Esophagus (tissue), 2 donors: Measurements from ENCODE around the gene FKBP3. TPM values are rescaled to one million over a fixed set of nuclear protein-coding genes. Genes with fewer than 3 reads are reported as not detected.

Experiments used
- H3K27ac ChIP-seq, 2 donors: one replicate each; pipeline ENCODE4 v1.5.1; 2013; ENCODE audit warnings: low read depth in 2 of 2, mild to moderate bottlenecking in 2 of 2, inconsistent platforms in 1 of 2, low read length in 1 of 2, moderate library complexity in 1 of 2
- H3K27me3 ChIP-seq, 2 donors: one replicate each; pipeline ENCODE4 v1.6.1; 2013; ENCODE audit warnings: low read length in 2 of 2, control low read depth in 1 of 2, mild to moderate bottlenecking in 1 of 2; ENCODE audit not compliant: insufficient read depth in 2 of 2, control insufficient read depth in 1 of 2
- H3K36me3 ChIP-seq, 2 donors: one replicate each; pipeline ENCODE4 v1.6.1; 2013; ENCODE audit warnings: low read length in 1 of 2; ENCODE audit not compliant: control insufficient read depth in 2 of 2, insufficient read depth in 2 of 2
- H3K4me1 ChIP-seq, 2 donors: one replicate each; pipeline ENCODE4 v1.6.1; 2013; ENCODE audit warnings: low read length in 1 of 2; ENCODE audit not compliant: control insufficient read depth in 2 of 2, insufficient read depth in 2 of 2
- H3K4me3 ChIP-seq, 2 donors: one replicate each; pipeline ENCODE4 v1.5.1; 2013; ENCODE audit warnings: low read length in 2 of 2, mild to moderate bottlenecking in 2 of 2, low read depth in 1 of 2, moderate library complexity in 1 of 2
- H3K9me3 ChIP-seq, 2 donors: one replicate each; pipeline ENCODE4 v1.6.1; 2013; ENCODE audit warnings: mild to moderate bottlenecking in 2 of 2, low read depth in 1 of 2, low read length in 1 of 2, moderate library complexity in 1 of 2; ENCODE audit not compliant: control insufficient read depth in 2 of 2, insufficient read depth in 1 of 2
- WGBS, 2 donors: extraction: QIAGEN DNeasy Blood & Tissue Kit; methylation state at CpG; one replicate each; pipeline ENCODE4 v1.1.7; 2013; 5-methylcytosine and 5-hydroxymethylcytosine counted together
- polyA plus RNA-seq, 2 donors: library from polyadenylated mRNA; stranded (reverse); fragments of 200-250 nt; gene quantifications; one replicate each; pipeline ENCODE4 v1.2.3, GENCODE V29; 2013
- donor health status: healthy with polysubstance abuse.
- donor health status: Bipolar disorder and iron deficiency.

FKBP3 gene
- polyA plus RNA-seq, result 10 to 100 TPM; 68.2 to 87.1 TPM

DNA sequence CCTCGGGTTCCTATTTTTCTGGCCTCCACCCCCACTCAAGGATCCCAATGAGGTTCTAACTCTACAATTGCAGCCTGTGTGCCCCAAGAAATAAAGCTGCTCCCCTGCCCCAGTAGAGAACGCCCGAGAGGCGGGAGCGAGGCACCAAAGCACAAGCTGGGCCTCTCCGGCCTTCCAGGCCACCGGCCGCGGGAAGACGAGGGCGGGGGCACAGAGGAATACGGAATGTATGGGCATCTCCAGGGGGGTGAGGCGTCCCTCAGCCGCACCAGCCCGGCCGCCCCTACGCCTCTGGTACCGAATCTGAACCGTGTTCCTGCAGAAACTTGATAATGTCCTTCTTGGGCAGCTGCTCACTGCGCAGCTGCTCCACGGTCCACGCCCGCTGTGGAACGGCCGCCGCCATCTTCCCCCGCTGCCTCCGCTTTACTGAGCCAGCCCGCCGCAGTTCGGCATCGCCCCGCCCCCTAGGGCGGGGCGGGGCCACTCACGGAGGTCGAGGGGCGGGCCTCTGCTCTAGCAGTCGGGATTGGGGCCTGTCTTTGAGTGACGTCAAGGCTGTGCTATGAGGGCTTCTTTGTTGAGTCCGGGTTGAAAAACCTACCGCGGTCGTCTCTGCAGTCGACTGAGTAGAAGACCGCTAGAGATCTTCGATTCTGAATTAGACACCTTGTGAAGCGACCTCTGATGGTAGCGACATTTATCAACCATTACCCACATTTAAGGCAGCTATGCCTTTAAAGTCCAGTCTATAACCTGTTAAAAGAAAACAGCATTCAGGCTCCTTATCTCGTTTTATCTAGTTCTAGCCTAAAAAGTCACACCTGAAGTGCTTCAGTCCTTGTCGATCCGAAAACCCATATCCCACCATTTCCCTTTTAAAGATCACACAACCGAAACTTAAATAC lies at the start of gene FKBP3:
TSS of gene FKBP3 (minus strand) at position 431 of the 908 bp plus-strand sequence. CDS start at position 406, 25 bp downstream.
- Histone ChIP-seq H3K36me3 (no peaks in the 10 kb centered on the region), H3K4me1 (no peaks in the 10 kb centered on the region), H3K9me3 (no peaks in the 10 kb centered on the region), H3K27ac (peak within 1 kb of the TSS; percentile 86 to 91), H3K4me3 (peak within 1 kb of the TSS; percentile 69 to 73), H3K27me3 (no peaks in the 10 kb centered on the region)
- WGBS, 2 donors, result 0% methylated on average over 53 of the region's 53 CpGs

GRCh38 chr14:45181806-45182205 lies 47.5 kb upstream of the FKBP3 start:
- no peak overlapping the region for H3K27ac ChIP-seq
- no peaks in the 10 kb centered on the region for H3K27me3 ChIP-seq
- H3K9me3 ChIP-seq, result no peaks in the 10 kb centered on the region
- no peaks in the 10 kb centered on the region for H3K36me3 ChIP-seq
- H3K4me1 ChIP-seq, result no peaks in the 10 kb centered on the region
- WGBS, 2 donors, result 66 to 91% methylated on average over 3 of the region's 3 CpGs
- H3K4me3 ChIP-seq, result no peak overlapping the region

- Histone ChIP-seq H3K36me3 (no peaks in the 10 kb centered on the region), H3K4me1 (no peaks in the 10 kb centered on the region), H3K4me3 (no peak overlapping the region), H3K27me3 (no peaks in the 10 kb centered on the region), H3K27ac (no peak overlapping the region), H3K9me3 (no peaks in the 10 kb centered on the region)
- WGBS, 2 donors, result 90 to 95% methylated on average over 5 of the region's 5 CpGs
Measured at GRCh38 chr14:45181329-45181728, 47.0 kb upstream of the FKBP3 start.

DNA sequence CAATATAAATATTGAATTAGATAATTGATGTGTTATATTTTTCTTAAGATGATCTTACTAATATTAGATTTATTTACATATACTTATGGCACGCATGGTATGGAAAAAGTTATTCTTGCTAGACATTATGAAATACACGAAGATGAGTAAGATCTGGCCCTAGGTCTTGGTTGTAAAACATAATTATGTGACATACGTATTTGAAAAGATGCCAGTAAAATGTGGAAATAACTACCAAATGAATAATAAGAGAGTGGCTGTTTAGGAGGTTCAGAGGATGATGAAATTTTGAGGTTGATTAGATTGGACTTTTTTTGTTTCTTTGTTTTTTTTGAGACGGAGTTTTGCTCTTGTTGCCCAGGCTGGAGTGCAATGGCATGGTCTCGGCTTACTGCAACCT lies 42.8 kb upstream of the FKBP3 start:
- no peaks in the 10 kb centered on the region for H3K27me3 ChIP-seq
- 79 to 81% methylated on average over 5 of the region's 5 CpGs for WGBS, 2 donors
- H3K27ac ChIP-seq, result no peak overlapping the region
- H3K4me3 ChIP-seq, result no peak overlapping the region
- no peaks in the 10 kb centered on the region for H3K36me3 ChIP-seq
- H3K4me1 ChIP-seq, result no peaks in the 10 kb centered on the region
- no peaks in the 10 kb centered on the region for H3K9me3 ChIP-seq

GRCh38 chr14:45169906-45170305 lies 35.6 kb upstream of the FKBP3 start:
- Histone ChIP-seq H3K4me3 (no peak overlapping the region), H3K27me3 (no peaks in the 10 kb centered on the region), H3K9me3 (no peaks in the 10 kb centered on the region), H3K27ac (no peak overlapping the region), H3K36me3 (no peaks in the 10 kb centered on the region), H3K4me1 (no peaks in the 10 kb centered on the region)

DNA sequence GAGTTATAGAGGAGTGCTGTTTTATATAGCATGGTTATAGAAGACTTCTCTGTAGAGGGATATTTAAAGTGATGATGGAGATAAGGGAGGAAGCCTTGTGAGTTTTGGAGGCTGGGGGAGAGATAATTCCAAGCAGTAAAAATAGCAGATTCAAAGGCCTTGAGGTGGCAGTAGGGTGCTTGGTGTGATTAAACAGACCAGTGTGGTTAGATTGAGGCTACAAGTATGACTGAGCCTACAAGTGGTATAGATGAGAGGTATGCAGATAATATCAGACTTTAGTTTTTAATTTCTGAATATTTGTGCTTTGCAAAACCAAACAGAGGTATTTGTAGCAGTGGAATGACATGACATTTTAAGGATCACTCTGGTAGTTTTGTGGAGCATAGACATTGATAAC lies 21.8 kb upstream of the FKBP3 start:
- Histone ChIP-seq H3K27ac (no peak overlapping the region), H3K4me3 (no peak overlapping the region), H3K9me3 (no peaks in the 10 kb centered on the region), H3K4me1 (no peaks in the 10 kb centered on the region), H3K27me3 (no peaks in the 10 kb centered on the region), H3K36me3 (no peaks in the 10 kb centered on the region)

DNA sequence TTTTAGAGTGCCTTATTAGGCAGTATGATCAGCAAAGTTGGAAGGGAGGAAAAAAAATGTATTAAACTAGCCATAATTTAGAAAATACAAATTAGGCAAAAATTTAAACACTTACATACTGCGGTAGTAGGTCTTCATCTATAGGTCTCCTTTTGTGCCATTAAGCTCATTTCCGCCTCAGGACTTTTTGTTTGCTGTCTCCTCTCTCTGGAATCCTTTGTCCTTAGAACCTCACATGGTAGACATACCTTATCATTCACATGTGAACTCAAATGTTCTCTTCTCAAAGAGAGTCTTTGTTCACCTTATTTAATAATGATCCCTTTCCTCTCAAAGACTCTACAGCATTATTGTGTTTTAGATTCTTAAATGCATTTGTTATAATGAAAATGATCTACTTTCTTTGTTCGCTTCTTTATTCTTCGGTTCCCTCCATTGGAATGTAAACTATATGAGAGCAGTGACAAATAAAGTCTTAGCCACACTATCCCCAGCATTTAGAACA lies 16.2 kb upstream of the FKBP3 start:
- WGBS, 2 donors, result 89 to 92% methylated on average over 4 of the region's 4 CpGs
- Histone ChIP-seq H3K4me3 (no peak overlapping the region), H3K27ac (no peak overlapping the region), H3K36me3 (no peaks in the 10 kb centered on the region), H3K4me1 (no peaks in the 10 kb centered on the region), H3K27me3 (no peaks in the 10 kb centered on the region), H3K9me3 (no peaks in the 10 kb centered on the region)

DNA sequence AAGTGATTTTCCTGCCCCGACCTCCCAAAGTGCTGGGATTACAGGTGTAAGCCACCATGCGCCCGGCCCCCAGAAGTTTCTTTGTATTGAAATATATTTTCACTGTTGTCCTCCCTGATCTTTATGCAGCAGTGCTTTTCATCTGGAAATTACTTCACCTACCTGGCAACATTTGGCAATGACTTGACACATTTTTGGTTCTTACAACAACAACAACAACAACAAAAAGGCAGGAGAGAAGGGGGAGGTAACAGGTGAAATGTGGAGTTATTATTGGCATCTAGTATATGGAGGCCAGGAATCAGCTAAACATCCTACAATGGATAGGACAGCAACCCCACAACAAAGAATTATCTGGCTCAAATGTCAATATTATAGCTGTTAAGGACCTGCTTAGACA lies 15.3 kb upstream of the FKBP3 start:
- H3K36me3 ChIP-seq, result no peaks in the 10 kb centered on the region
- 91 to 96% methylated on average over 3 of the region's 3 CpGs for WGBS, 2 donors
- H3K27me3 ChIP-seq, result no peaks in the 10 kb centered on the region
- no peaks in the 10 kb centered on the region for H3K9me3 ChIP-seq
- H3K27ac ChIP-seq, result no peak overlapping the region
- H3K4me1 ChIP-seq, result no peaks in the 10 kb centered on the region
- no peak overlapping the region for H3K4me3 ChIP-seq

DNA sequence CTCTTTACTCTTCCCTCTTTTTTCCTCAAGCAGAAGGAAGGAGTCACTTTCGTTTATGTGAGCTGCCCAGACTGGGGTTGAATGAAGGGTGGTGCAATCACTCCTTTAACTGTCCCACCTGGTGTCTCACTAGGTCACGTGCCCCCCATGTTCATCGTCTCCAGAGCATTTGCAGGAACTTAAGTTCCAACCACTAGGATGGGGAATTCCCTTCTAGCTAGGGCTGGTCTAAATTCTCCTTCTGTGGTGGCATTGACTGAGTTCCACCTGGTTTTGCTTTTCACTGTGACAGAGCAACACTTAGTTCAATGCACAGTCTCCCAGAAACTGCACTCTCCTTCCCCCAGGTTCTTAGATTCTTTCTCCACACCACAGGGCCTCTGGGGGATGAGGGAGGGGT lies 10.9 kb upstream of the FKBP3 start:
- H3K4me1 ChIP-seq, result no peaks in the 10 kb centered on the region
- no peak overlapping the region for H3K4me3 ChIP-seq
- H3K36me3 ChIP-seq, result no peaks in the 10 kb centered on the region
- WGBS, 2 donors, result 93 to 94% methylated on average over 3 of the region's 3 CpGs
- H3K9me3 ChIP-seq, result no peaks in the 10 kb centered on the region
- H3K27me3 ChIP-seq, result no peaks in the 10 kb centered on the region
- no peak overlapping the region for H3K27ac ChIP-seq

DNA sequence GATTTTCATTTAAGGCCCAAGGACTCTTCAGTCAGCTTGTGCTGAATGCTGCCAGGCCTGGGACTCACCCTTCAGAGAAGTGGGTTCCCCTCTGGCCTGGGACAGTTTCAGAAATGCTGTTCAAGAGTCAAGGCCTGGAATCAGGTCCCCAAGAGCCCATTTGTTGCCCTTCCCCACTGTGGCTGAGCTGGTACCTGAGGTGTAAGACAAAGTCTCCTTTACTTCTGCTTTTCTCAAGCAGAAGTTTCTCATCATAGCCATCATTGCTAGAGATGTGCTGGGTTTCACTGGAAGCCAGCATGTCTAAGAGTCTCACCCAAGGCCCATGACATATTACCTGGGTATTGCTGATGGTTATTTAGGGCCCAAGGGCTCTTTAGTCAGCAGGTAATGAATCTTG lies 10.4 kb upstream of the FKBP3 start:
- Histone ChIP-seq H3K4me1 (no peaks in the 10 kb centered on the region), H3K36me3 (no peaks in the 10 kb centered on the region), H3K27me3 (no peaks in the 10 kb centered on the region), H3K9me3 (no peaks in the 10 kb centered on the region), H3K4me3 (no peak overlapping the region), H3K27ac (no peak overlapping the region)
